ENCODE measurements around the gene ENAH. TPM values are rescaled to one million over a fixed set of nuclear protein-coding genes. Genes with fewer than 3 reads are reported as not detected.

The ENAH gene
- polyA plus RNA-seq, 1 of the 3 experiments (the other 2 are of a cell fraction): 48.9 TPM

DNA sequence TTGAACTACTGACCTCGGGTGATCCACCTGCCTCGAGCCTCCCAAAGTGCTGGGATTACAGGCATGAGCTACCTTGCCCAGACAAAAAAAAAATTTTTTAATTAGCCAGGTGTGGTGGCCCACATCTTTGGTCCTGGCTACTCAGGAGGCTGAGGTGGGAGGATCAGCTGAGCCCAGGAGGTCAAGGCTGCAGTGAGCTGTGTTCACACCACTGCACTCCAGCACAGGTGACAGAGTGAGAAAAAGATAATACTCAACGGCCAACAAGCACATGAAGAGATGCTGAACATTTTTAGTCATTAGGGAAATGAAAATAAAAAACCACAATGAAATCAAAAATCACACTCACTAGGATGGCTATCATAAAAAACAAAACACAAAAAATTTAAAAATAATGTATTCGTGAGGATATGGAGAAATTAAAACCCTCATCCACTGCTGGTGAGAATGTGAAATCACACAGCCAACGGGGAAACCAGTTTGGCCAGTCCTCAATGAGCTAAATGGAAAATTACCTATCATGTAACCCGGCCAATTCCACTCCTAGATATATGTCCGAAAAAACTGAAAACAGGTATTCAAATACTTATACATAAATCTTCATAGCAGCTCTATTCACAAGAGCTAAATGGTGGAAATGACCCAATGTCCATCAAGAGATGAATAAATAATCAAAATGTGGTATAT, 41.2 kb downstream of the ENAH start (continued):
- TF ChIP-seq, protein P1, sequence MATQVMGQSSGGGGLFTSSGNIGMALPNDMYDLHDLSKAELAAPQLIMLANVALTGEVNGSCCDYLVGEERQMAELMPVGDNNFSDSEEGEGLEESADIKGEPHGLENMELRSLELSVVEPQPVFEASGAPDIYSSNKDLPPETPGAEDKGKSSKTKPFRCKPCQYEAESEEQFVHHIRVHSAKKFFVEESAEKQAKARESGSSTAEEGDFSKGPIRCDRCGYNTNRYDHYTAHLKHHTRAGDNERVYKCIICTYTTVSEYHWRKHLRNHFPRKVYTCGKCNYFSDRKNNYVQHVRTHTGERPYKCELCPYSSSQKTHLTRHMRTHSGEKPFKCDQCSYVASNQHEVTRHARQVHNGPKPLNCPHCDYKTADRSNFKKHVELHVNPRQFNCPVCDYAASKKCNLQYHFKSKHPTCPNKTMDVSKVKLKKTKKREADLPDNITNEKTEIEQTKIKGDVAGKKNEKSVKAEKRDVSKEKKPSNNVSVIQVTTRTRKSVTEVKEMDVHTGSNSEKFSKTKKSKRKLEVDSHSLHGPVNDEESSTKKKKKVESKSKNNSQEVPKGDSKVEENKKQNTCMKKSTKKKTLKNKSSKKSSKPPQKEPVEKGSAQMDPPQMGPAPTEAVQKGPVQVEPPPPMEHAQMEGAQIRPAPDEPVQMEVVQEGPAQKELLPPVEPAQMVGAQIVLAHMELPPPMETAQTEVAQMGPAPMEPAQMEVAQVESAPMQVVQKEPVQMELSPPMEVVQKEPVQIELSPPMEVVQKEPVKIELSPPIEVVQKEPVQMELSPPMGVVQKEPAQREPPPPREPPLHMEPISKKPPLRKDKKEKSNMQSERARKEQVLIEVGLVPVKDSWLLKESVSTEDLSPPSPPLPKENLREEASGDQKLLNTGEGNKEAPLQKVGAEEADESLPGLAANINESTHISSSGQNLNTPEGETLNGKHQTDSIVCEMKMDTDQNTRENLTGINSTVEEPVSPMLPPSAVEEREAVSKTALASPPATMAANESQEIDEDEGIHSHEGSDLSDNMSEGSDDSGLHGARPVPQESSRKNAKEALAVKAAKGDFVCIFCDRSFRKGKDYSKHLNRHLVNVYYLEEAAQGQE (IDR thresholded peaks at IDR 0.05; ENCODE audit: low read depth, low read length): no peak
- TF ChIP-seq FOXM1 (IDR thresholded peaks at IDR 0.05; ENCODE audit: low read depth) (no peak), CHD2 (IDR thresholded peaks at IDR 0.05; ENCODE audit: low read length, partially characterized antibody) (no peak), YY1 (IDR thresholded peaks at IDR 0.05; ENCODE audit: low read depth) (no peak), GABPA (IDR thresholded peaks at IDR 0.05; ENCODE audit: low read depth) (no peak), MEF2A (IDR thresholded peaks at IDR 0.05; ENCODE audit: borderline replicate concordance, low read depth) (no peak)
- TF ChIP-seq, protein P2, sequence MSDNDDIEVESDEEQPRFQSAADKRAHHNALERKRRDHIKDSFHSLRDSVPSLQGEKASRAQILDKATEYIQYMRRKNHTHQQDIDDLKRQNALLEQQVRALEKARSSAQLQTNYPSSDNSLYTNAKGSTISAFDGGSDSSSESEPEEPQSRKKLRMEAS (IDR thresholded peaks at IDR 0.05; ENCODE audit: low read depth): no peak
- TF ChIP-seq, protein P3, sequence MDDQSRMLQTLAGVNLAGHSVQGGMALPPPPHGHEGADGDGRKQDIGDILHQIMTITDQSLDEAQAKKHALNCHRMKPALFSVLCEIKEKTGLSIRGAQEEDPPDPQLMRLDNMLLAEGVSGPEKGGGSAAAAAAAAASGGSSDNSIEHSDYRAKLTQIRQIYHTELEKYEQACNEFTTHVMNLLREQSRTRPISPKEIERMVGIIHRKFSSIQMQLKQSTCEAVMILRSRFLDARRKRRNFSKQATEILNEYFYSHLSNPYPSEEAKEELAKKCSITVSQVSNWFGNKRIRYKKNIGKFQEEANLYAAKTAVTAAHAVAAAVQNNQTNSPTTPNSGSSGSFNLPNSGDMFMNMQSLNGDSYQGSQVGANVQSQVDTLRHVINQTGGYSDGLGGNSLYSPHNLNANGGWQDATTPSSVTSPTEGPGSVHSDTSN (IDR thresholded peaks at IDR 0.05): no peak

DNA sequence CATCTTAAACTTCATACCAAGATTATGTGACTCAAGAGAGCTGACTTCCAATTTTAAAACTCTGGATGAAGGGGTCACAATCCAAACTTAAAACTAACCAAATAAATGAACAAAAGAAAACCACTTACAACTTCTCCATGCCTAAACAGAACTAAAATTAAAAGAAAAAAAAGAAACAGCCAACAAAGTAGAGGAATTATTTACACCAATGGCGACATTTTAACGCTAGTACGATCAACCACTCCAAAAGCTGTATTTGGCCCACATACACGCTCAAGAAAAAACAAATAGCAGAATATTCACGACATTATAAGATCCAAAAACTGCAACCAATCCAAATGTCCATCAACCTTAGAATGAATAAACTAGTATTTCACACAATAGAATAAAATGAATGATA, 42.4 kb downstream of the ENAH start:
- Histone ChIP-seq H3K36me3 (replicated peaks in 1 of 2; ENCODE audit: control insufficient read depth in 1 of 2, insufficient read depth in 2 of 2, low read length in 1 of 2) (peaks cover 0 to 8% of the 10 kb centered on the region in 2 experiments), H3K4me1 (ENCODE audit: control insufficient read depth in 1 of 2, insufficient read depth in 2 of 2, low read depth in 1 of 2, low read length in 1 of 2) (peaks cover 14 to 15% of the 10 kb centered on the region in 2 experiments; a peak in 3 of 4 replicates), H3K4me2 (no peak overlapping the region), H3K4me3 (ENCODE audit: low read depth in 2 of 2, low read length in 1 of 2) (no peak overlapping the region), H3K9ac (no peak overlapping the region), H2AFZ (ENCODE audit: low read depth) (no peak overlapping the region), H3K9me3 (no peaks in the 10 kb centered on the region), H4K20me1 (ENCODE audit: insufficient read depth) (peaks cover 90% of the 10 kb centered on the region), H3F3A (replicated peaks; ENCODE audit: insufficient read depth) (peaks cover 52% of the 10 kb centered on the region), H3K27me3 (ENCODE audit: insufficient read depth) (no peaks in the 10 kb centered on the region), H3K79me2 (ENCODE audit: insufficient read depth) (peaks cover 100% of the 10 kb centered on the region), H3K27ac (ENCODE audit: low read depth in 2 of 2, low read length in 1 of 2) (no peak overlapping the region), H3K9me2 (no peaks in the 10 kb centered on the region)
- TF ChIP-seq ELF1 (IDR thresholded peaks at IDR 0.05) (no peak), NFIC (IDR thresholded peaks at IDR 0.05; ENCODE audit: borderline replicate concordance) (no peak), MXI1 (IDR thresholded peaks at IDR 0.05; ENCODE audit: low read depth, low read length) (no peak), SIN3A (IDR thresholded peaks at IDR 0.05; ENCODE audit: borderline replicate concordance, low read depth, low read length) (no peak), GATA2 (CRISPR knock-in tag; IDR thresholded peaks at IDR 0.05) (no peak), MEF2A (IDR thresholded peaks at IDR 0.05; ENCODE audit: borderline replicate concordance, low read depth) (no peak), RAD21 (IDR thresholded peaks at IDR 0.05; ENCODE audit: low read length) (no peak)
- TF ChIP-seq, protein P4, sequence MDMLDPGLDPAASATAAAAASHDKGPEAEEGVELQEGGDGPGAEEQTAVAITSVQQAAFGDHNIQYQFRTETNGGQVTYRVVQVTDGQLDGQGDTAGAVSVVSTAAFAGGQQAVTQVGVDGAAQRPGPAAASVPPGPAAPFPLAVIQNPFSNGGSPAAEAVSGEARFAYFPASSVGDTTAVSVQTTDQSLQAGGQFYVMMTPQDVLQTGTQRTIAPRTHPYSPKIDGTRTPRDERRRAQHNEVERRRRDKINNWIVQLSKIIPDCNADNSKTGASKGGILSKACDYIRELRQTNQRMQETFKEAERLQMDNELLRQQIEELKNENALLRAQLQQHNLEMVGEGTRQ (IDR thresholded peaks at IDR 0.05; ENCODE audit: borderline replicate concordance, low read depth, low read length): no peak
- TF ChIP-seq, protein P5, sequence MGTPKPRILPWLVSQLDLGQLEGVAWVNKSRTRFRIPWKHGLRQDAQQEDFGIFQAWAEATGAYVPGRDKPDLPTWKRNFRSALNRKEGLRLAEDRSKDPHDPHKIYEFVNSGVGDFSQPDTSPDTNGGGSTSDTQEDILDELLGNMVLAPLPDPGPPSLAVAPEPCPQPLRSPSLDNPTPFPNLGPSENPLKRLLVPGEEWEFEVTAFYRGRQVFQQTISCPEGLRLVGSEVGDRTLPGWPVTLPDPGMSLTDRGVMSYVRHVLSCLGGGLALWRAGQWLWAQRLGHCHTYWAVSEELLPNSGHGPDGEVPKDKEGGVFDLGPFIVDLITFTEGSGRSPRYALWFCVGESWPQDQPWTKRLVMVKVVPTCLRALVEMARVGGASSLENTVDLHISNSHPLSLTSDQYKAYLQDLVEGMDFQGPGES (IDR thresholded peaks at IDR 0.05; ENCODE audit: low read depth, low read length): no peak
- TF ChIP-seq, protein P3 (IDR thresholded peaks at IDR 0.05): no peak
- TF ChIP-seq, protein P6, sequence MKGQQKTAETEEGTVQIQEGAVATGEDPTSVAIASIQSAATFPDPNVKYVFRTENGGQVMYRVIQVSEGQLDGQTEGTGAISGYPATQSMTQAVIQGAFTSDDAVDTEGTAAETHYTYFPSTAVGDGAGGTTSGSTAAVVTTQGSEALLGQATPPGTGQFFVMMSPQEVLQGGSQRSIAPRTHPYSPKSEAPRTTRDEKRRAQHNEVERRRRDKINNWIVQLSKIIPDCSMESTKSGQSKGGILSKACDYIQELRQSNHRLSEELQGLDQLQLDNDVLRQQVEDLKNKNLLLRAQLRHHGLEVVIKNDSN (IDR thresholded peaks at IDR 0.05; ENCODE audit: borderline replicate concordance, low read depth): no peak
- DNase-seq: no peak
- WGBS (ENCODE audit: low lambda C conversion rate): 87% methylated on average over 5 of the region's 5 CpGs
- POLR2A ChIA-PET: no interaction called here
- CTCF ChIA-PET: interaction anchor here (1.2 kb wide), 1 partner anchor 162 kb away, joined by 3 read pairs; no protein-coding TSS in a partner anchor
